Measurements from ENCODE around the gene ST7L.
"Not testable (repeated sequence)": the region's sequence is repeated elsewhere in the genome, so short reads cannot be mapped to it uniquely, and the experiment has no call there.

The ST7L gene

DNA sequence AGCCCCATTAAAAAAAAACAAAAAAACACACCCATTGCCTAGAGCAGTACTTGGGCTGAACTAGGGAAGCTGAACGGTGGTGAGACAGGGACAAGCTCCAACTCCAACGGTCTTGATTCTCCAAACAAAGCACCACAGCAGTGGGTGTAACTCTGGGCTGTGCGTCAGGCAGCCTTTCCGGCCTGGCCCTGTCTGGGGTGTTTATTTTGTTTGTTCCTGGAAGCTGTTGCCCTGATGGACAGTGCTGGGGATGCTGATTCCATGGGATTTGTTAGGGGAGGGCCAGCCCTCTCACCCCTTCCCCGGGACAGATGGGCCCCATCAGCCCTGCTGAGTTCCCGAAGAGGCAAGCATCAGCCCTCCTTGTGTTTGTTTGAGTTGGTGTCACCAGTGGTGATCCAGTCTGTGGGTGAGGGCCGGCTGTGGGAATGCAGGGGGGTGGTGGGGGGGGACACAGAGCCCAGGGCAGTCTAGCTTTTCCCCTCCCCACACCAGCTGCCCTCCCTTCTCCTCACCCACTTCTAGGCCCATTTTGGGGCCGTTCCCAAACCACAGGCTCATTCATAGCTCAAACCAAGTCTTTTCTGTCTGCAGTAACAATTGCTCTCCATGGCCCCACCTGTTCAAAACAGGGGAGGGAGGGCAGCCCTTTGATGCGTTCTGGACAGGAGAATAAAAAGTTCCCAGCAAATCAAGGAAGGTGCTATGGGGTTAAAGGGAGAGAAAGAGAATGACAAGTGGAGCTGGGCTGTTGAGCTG, 105.7 kb downstream of the ST7L start:
- DNase-seq: no peak

DNA sequence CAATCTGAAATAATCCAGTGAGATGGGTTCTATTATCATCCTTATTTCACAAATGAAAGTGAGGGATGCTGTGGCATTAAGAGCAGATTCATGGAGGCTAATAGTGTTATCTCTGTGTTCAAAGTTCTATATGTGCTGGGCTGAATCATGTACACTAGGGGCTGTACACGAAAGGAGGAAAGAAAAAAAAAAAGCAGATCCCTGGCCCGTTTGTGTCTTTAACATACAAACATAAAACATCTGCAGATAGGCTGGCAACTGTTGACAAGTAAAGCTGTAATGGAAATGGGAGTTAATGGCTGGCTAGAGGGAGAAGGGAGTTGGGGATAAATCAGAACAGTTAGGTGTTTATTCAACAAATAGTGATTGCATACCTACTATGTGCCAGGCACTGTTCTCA, 107.0 kb downstream of the ST7L start:
- DNase-seq: no peak

DNA sequence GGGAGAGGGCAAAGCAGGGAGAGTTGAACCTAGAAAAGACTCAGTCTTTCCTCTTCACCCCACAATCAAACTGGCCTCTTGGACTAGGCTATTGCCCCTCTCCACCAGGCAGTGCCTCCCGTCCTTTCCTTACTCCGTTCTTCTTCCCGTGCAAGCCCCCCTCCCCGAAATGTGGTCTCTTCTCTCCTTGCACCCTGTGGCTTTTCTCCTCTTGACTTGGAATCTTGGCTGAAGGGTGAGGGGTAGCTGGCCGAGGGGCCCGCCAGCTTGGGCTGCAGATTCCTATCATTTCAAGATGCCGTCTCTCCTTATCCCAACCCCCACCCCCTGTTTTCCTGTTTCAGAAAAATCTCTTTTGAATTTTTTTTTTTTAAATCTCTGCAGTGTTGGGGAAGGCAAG, 108.6 kb downstream of the ST7L start:
- DNase-seq: no peak

DNA sequence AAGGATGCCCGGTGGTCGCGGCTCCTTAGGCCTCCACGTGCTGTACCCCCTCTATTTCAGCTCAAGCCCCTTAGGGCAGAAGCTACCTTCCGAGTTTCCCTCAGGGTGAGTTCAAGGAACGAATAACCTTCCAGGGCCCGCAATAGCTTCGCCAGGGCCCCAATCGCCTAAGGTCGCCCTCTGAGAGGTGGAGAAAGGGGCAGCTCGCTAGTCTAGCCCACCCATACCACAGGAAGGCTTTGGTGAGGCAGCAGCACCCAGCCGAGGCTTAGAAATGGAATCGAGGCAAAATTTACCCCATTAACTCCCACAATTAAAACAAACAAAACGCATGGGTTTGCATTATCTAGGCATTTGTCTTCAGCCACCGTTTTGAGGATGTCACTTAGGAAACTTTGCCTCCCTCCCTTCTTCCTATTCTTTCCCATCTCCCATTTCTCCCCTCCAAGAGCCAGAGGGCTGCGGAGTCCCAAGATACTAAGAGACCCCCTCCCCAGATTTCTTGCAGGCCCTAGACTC, 109.2 kb downstream of the ST7L start:
- DNase-seq: no peak

DNA sequence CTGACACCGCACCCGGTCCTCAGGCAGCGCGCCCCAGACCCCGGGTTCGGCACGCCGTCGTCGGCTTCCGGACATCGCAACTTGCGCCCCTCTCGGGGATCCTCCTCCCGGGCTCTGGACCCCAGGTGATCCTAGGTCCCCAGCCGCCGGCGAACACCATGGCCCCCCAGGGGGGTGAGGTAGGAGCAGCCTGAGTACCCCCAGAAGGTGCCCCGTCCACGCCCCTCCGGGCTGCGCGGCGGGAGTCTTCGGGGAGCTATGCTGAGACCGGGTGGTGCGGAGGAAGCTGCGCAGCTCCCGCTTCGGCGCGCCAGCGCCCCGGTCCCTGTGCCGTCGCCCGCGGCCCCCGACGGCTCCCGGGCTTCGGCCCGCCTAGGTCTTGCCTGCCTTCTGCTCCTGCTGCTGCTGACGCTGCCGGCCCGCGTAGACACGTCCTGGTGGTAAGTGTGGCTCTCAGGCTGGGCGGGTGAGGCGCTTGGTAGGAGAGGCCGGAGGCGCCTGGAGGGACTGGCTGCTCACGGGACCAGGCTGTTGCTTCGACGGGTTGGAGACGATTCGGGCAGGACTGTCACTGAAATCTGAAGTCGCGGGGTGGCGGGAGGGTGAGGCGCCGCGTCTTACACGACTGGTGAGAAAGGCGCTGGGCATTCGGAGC, 109.8 kb downstream of the ST7L start:
- no peak for DNase-seq

DNA sequence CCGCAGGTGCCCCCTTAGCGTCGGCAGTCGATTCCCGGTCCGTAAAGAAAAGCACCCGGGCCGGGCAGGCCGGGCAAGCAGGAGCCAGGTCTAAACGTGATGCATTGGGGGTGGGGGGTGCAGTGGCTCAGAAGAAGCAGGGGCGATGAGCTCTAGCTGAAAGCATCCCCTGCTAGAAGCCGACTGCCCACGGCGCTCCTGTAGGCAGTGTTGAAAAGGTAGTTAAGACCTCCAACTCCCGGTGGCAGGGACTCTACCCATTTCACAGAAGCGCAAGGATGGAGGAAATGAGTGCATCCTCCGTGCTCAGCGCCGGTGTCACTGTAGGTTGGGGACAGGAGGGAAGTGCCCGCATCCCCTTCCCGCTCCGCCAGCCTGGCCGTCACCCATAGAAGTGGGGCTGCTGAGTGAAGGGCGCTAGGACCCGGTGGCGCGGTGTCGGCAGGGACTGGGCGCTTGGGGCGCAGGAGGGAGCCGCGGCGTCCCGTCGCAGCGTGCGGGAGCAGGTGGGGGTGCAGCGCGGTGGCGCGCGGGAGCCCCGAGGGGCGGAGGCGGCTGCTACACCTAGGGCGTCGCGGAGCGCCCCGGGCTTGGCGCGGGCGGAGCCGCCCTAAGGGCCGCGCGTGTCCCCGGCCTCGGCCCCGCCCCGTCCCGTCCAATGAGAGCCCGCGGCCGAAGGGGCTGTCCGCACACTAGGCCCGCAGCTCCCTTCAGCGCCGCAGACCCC, 110.5 kb downstream of the ST7L start, which contains the start of gene WNT2B:
WNT2B (plus strand) TSS at position 688 of the 727 bp plus-strand sequence. CDS start 298 bp downstream, outside the sequence.
- DNase-seq: peak in 3 of 4 experiments; percentile 12 to 17 (median 13)

DNA sequence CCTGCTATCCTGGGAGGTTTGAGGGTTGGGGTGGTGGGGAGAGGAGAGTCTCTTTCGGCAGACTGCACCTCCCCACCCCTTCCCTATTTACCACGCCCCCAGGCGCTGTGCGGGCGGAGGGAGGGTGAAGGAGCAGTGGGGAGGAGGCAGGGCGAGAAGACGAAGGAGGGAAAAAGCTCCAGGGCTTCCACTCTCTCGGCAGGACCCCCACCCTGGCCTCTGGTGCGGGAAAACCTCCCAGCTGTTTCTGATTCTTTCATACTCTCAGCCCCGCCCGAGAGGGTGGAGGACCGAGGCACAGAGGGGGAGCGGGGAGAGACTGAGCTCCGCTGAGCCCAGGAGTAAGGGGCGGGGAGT, 111.0 kb downstream of the ST7L start:
- no peak for DNase-seq

DNA sequence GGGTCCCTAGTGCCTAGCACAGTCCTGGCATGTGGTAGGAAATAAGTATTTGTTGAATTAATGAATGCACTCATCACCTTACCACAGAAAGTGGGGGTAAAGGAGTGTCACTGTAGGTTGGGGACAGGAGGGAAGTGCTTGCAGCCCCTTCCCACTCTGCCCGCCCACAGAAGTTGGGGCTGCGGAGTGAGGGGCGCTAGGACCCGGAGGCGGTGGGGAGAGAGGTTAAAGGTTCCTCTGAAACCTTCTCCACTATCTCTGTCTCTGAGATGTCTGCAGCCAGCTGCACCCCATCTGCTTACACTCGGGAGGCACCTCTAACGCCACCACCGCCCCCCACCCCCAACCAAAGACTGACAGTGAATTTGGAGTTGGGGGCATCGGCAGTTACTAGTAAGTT, 111.6 kb downstream of the ST7L start:
- DNase-seq: no peak

DNA sequence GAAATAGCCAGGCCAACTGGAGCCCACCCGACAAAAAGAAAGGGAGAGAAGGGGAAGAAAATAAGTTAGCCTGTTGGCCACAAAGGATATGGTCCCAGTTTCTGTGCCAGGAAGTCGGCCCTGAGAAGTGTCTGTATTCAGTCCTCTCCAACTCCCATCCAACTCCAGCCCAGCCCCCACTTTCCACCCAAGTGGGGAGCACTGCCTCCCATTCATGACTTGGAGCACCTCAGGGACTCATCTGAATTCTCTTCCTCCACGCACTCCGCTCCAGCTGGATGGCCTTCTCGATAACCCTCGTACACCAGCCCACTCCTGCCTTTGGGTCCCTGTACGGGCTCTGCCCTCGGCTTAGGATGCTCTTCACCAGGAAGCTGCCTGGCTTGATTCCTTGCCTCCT, 112.2 kb downstream of the ST7L start:
- no peak for DNase-seq

DNA sequence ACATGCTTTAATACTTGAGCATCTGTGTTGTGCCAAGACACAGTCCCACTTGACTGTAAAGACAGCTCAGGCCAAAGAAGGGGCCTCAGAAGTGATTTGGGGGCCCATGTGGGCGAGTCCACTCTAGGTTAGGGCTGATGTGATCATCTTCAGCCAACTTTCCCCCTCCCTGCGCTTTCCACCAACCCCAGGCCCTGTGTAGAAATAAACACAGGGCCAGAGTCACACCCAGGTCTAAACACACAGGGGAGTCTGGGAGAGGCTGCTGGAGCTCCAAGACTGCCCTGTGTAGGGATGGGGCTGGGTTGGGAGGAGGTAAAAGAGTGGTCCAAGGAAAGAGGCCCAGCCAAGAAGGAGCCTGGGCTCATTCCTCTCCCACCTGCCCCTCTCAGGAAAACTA, 112.6 kb downstream of the ST7L start:
- DNase-seq: no peak

DNA sequence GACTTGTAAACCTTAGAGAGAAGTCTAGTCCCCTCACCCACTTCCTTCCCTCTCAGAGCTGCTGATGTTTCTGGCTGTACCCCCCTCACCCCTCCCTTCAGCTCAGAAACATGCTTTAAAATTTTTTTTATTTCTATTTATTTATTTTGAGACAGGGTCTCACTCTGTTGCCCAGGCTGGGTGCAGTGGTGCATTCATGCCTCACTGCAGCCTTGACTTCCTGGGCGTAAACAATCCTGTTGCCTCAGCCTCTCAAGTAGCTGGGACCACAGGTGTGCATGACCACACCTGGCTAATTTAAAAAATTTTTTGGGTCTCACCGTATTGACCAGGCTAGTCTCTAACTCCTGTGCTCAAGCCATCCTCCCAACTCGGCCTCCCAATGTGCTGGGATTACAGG, 113.1 kb downstream of the ST7L start:
- no peak for DNase-seq

DNA sequence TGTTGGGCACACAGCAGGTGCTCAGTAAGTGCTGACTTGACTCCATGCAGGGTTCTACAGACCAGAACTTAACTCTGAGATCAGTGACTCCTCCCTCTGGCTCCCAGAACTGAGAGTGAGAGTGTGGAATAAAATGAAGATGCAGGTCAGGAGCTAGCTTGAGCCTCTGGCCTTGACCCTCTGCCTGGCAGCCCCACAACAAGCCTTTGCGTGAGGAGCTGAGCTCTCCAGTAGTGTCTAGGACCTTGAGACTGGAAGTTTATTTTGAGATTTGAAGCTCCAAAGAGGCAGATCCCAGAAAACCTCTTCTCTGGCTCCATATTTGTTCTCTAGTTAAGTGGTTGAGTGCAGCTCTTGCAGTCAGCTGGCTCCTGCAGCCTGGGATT, 113.5 kb downstream of the ST7L start:
- no peak for DNase-seq

DNA sequence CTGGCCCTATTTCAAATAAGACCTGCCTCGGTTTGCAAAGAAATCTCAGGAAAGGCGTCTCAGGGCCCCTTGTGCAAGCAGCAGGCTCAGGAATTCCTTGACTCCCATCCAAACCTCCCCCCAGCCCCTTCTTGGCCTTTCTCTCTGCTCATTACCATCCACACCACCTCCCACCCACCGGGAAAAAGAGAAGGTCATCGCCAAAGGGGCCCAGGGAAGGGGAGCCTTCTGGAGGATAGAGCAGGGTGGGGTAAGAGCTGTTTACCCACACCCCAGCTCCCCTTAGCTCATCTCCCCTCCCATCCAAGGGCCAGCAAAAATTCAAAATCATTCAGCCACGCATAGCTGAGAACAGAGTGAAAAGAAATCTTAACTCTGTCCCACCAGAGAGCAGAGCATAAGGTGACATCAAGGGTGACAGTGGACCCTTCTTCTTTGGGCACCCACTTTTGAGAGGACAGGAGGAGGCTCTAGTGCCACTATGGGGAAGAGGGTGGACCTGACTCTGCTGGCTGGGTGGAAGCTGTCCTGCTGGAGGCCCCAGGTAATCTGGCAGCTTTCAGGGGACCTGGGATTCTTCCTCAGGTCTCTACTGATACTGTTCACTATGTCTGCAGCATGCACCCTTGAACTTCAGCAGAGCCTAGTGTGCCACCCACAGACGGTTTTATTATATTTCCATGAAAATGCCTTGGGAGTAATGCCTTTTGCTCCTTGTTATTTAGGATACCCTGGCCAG, 114.1 kb downstream of the ST7L start:
- no peak for DNase-seq

DNA sequence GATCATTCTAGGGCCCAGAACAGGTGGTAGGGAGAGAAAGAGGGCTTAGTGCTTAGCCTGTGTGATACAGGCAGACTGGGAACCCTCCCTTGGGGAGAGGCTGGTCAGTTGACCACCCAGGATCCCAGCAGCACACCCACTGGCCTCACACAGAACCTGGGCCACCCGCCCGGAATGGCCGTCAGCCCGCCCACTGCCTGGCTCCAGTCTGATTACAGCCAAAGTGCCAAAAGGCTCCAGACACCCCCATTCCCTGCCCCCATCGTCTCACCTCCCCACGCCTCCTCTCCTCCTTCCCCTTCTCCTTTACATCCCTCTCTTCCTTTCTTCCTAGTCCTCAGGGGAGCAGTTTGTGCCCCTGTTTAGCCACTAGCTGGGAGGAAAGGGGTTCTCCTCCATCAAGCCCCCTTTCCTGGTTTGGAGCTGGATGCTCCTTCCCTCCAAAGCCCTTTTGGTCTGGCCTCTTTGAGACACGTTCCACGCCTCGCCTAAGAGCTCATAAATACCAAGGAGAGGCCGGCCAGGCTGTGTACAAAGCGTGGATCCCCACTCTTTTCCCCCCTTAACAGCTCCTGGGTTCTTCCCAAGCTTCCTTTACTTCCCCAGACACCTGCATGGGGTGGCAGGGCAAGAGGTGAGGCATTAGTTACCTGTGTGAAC, 114.8 kb downstream of the ST7L start:
- DNase-seq: no peak

DNA sequence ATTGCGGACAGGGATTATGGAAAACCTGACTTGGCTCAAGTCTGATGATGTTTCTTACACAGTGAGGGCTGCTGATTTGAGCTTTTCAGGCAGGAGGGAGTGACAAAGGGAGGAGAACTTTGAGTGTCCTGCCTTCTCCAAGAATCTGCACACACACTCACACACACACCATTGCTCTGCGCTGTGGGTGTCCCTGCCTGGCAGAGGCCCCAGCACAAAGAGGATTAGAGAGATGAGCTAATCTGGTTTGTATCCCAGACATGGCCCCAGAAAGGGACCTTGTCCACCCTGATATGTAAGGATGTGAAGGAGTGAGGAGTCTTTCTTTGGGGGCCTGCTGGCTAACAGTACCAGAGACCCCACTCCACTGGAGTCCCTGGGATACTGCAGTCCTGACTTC, 116.1 kb downstream of the ST7L start:
- no peak for DNase-seq

DNA sequence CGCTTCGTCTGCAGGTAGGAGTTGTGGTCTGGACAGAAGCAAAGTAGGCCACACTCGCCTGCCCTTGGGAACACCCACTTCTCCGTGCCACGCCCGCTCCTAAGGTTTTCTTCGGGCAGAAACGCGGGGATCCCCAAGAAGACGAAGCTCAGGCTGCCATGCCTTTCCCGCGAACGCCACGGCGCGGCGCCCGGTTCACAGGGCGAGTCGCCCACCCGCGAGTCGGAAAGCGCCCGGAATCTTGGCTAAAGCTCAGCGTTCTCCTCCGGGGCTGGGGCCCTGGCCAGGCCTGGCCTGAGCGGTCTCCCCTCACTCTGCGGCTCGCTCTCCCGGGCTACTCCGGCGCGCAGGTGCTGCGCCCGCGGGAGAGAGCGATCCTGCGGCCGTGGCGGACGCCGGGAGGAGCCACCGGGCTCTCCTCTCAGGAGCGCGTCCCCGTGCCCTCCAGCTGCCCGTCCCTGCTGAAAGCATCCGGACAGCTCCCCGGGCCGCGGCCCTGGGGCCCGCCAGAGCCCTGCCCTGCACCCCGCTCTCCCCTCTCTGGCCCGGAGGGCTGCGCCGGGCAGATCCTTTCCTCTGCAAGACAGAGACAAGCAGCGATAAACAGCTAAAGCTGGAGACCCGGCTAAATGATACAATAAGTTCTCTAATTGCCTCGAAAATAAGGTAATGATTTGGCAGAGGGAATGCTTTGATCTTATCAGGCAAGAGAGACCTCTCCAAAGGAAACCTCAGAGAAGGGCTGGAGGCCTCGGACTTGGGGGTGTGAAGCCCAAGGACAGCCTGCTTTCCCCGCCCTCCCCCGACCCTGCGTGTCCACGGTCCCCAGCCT, 116.9 kb downstream of the ST7L start:
- peak; percentile 7 to 21 (median 14) for DNase-seq

DNA sequence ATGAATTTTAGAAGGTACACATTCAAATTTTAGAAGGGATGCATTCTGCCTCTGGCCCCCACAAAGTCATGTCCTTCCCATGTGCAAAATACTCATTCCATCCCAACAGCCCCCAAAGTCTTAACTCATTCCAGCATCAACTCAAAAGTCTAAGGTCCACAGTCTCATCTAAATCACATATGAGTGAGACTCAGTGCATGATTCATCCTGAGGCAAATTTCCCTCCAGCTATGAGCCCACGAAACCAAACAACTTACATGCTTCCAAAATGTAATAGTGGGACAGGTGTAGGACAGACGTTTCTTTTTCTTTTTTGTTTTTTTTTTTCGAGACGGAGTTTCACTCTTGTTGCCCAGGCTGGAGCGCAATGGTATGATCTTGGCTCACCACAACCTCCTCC, 122.7 kb downstream of the ST7L start:
- DNase-seq: no peak

DNA sequence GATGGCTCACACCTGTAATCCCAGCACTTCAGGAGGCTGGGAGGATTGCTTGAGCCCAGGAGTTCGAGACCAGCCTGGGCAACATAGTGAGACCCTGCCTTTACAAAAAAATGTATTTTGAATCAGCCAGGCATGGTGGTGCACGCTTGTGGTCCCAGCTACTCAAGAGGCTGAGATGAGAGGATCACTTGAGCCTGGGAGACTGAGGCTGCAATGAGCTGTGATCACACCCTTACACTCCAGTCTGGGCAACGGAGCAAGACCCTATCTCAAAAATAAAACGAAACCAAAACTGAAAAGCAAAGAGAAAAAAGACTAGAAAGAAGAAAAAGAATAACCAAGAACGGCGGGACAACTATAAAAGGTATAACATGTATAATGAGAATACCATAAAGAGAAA, 125.6 kb downstream of the ST7L start:
- DNase-seq: no peak

DNA sequence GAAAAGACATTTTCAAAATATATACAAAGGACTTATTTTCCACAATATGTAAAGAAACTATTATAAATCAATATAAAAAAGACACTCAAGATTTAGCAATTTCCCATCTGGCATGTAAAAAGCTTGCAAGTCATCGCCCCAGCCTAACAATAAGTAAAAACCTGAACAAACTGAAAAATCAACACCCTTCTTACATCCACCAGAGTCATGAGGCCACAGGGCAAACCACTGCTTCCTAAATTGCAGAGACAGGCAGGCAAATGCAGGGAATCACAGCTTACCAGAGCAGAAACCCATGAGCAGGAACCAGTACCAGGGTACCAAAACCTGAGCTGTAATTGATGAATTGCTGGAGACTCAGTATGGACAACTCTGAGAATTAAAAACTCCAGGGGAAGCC, 126.9 kb downstream of the ST7L start:
- DNase-seq: no peak

DNA sequence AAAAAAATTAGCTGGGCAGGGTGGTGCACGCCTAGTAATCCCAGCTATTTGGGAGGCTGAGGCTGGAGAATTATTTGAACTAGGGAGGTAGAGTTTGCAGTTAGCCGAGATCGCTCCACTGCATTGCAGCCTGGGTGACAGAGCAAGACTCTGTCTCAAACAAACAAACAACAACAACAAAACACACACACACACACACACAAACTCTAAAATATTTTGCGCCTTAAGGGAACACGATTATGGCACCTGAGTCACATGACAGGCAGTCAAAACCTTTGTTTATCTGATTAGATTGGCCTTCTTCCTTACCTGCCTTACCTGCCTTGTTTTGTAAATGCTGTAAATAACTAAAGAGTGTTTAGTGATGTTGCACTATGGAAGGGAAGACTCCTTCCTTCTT, 130.8 kb downstream of the ST7L start:
- DNase-seq: no peak

DNA sequence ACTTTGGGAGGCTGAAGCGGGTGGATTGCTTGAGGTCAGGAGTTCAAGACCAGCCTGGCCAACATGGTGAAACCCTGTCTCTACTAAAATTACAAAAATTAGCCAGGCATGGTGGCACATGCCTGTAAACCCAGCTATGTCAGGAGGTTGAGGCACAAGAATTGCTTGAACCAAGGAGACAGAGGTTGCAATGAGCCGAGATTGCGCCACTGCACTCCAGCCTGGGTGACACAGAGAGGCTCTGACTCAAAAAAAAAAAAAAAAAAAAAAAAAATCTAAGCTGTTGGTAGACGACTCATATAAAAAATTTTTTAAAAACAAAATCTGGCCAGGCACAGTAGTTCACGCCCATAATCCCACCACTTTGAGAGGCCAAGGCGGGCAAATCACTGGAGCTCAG, 131.3 kb downstream of the ST7L start:
- not testable (repeated sequence) for DNase-seq

DNA sequence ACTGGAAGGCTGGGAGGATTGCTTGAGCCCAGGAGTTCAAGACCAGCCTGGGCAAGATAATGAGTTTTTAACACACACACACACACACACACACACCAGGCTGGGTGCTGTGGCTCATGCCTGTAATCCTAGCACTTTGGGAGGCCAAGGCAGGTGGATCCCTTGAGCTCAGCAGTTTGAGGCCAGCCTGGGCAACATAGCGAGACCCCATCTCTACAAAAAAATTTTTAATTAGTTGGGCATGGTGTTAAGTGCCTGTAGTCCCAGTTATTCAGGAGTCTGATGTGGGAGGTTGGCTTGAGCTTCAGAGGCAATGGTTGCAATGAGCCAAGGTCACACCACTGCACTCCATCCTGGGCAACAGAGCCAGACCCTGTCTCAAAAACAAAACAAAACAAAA, 132.9 kb downstream of the ST7L start:
- DNase-seq: not testable (repeated sequence)
